Activated T-cell treated with anti-CD3 and anti-CD28 coated beads, Interleukin-2, amount 50 U/mL, for 72 hours (primary cell): ENCODE results near the gene EBNA1BP2. TPM values are rescaled to one million over a fixed set of nuclear protein-coding genes. Genes with fewer than 3 reads are reported as not detected.
"Not testable (repeated sequence)": the region's sequence is repeated elsewhere in the genome, so short reads cannot be mapped to it uniquely, and the experiment has no call there.

Source experiments
- ATAC-seq, 2 donors: fragments of 150-1000 bp; cut with Tn5 transposase; replicated peaks in 1 of 2; 2 replicates each; pipeline ENCODE4 v1.10.0; 2021; ENCODE audit warnings: moderate library complexity in 2 of 2, mild to moderate bottlenecking in 1 of 2
- DNase-seq, 2 donors: peaks; one replicate each; pipeline ENCODE4 v3.0.0; 2021 to 2022; ENCODE audit warnings: mixed read lengths in 1 of 2
- H3K27ac Mint-ChIP-seq: one replicate; pipeline ENCODE4 v1.8.0; 2022; ENCODE audit warnings: mild to moderate bottlenecking, moderate library complexity, mixed read lengths
- H3K27me3 Mint-ChIP-seq: one replicate; pipeline ENCODE4 v1.8.0; 2022; ENCODE audit warnings: low read depth, mixed read lengths
- H3K36me3 Mint-ChIP-seq, 2 donors: one replicate each; pipeline ENCODE4 v1.8.0; 2022; ENCODE audit warnings: mixed read lengths in 2 of 2, mild to moderate bottlenecking in 1 of 2; ENCODE audit not compliant: insufficient read depth in 2 of 2
- H3K4me1 Mint-ChIP-seq: one replicate; pipeline ENCODE4 v1.8.0; 2022; ENCODE audit warnings: low read depth, mixed read lengths
- H3K4me3 Mint-ChIP-seq, 2 donors: one replicate each; pipeline ENCODE4 v1.8.0; 2022; ENCODE audit warnings: mild to moderate bottlenecking in 2 of 2, mixed read lengths in 2 of 2, moderate library complexity in 2 of 2
- H3K9me3 Mint-ChIP-seq, 2 donors: one replicate each; pipeline ENCODE4 v1.8.0; 2022; ENCODE audit warnings: mixed read lengths in 2 of 2
- total RNA-seq, 2 donors: library from RNA; stranded (reverse); gene quantifications; one replicate each; pipeline ENCODE4 v1.2.3, GENCODE V29; 2022

Gene EBNA1BP2
- total RNA-seq, 2 donors from 2014 or later, result 37.0 to 46.4 TPM

- H3K27ac Mint-ChIP-seq, result no peak overlapping the region
- peaks cover 5% of the 10 kb centered on the region for H3K4me1 Mint-ChIP-seq
- DNase-seq (no peak), ATAC-seq (no peak)
- H3K9me3 Mint-ChIP-seq, result no peaks in the 10 kb centered on the region
- H3K36me3 Mint-ChIP-seq, result no peaks in the 10 kb centered on the region
- H3K4me3 Mint-ChIP-seq, result no peak overlapping the region
- H3K27me3 Mint-ChIP-seq, result peaks cover 25% of the 10 kb centered on the region
These were observed 18.6 kb downstream of the EBNA1BP2 start for GRCh38 chr1:43153443-43153842.

GRCh38 chr1:43152866-43153265, 19.2 kb downstream of the EBNA1BP2 start:
- no peaks in the 10 kb centered on the region for H3K9me3 Mint-ChIP-seq
- H3K36me3 Mint-ChIP-seq, result no peaks in the 10 kb centered on the region
- H3K27ac Mint-ChIP-seq, result no peak overlapping the region
- no peak overlapping the region for H3K4me3 Mint-ChIP-seq
- DNase-seq (no peak), ATAC-seq (no peak)
- peaks cover 27% of the 10 kb centered on the region for H3K27me3 Mint-ChIP-seq
- H3K4me1 Mint-ChIP-seq, result peaks cover 7% of the 10 kb centered on the region

- H3K36me3 Mint-ChIP-seq, result no peaks in the 10 kb centered on the region
- no peak overlapping the region for H3K27ac Mint-ChIP-seq
- H3K9me3 Mint-ChIP-seq, result no peaks in the 10 kb centered on the region
- H3K4me3 Mint-ChIP-seq, result no peak overlapping the region
- H3K4me1 Mint-ChIP-seq, result peaks cover 7% of the 10 kb centered on the region
- H3K27me3 Mint-ChIP-seq, result peaks cover 54% of the 10 kb centered on the region
- DNase-seq (no peak), ATAC-seq (no peak)
These were observed 22.2 kb downstream of the EBNA1BP2 start for GRCh38 chr1:43149889-43150288.

DNA sequence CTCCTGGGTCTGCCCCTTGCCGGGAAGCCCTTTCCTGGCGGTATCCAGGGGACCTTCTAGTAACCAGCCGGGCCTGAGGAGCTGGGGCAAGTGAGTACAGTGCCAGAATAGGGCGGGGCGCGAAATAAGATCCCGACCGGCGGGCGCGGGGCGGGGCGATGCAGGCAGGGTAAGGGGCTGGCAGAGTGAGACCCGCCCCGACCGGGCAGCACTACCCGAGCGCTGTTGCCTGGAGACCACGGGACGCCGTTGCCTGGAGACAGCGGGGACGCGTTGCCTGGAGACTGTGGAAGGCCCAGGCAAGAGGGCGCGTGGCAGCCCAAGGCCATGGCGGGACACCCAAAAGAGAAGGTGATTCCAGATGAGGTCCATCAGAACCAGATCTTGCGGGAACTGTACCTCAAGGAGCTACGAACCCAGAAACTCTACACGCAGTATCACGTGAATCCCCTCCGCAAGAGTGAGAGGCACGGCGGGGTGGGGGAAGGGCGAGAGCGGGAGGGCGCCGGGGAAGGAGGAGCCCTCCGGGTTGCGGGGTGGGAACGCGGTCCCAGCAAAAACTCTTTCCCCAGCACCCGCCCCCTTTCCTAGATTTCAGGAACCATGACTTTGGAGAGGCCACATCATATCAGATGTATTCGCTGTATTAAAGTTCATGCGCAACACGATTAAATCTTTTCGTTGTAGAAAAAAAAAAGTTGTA, 24.3 kb downstream of the EBNA1BP2 start:
- H3K27me3 Mint-ChIP-seq, result peaks cover 73% of the 10 kb centered on the region
- H3K9me3 Mint-ChIP-seq, result no peaks in the 10 kb centered on the region
- peak overlapping the region; percentile 32 to 71 for H3K4me3 Mint-ChIP-seq
- H3K36me3 Mint-ChIP-seq, result no peaks in the 10 kb centered on the region
- DNase-seq, result peak; percentile 47 to 64
- no peak overlapping the region for H3K27ac Mint-ChIP-seq
- ATAC-seq, result peak; percentile 83 to 90
- H3K4me1 Mint-ChIP-seq, result peaks cover 7% of the 10 kb centered on the region

DNA sequence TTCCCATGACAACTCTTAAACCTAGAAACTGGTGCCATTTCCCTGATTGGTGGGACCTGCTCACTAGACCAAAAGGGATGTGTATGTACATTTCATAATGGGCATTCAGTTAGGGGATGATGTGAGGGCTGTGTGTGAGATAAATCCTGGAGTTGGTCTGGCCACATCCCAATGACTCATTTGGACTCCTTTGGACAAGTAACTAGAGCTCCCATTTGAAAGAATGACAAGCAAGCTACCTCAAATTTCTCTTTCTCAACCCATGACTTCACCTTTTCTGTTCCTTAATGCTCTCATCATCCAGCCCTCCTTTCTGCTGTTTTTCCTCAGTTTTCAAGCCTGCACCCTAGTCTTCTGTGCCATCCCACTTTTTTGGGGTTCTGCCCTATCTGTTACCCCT, 27.9 kb downstream of the EBNA1BP2 start:
- peaks cover 2 to 4% of the 10 kb centered on the region in 2 donors for H3K9me3 Mint-ChIP-seq
- H3K4me3 Mint-ChIP-seq, result no peak overlapping the region
- peaks cover 65% of the 10 kb centered on the region for H3K27me3 Mint-ChIP-seq
- H3K36me3 Mint-ChIP-seq, result peaks cover 0 to 4% of the 10 kb centered on the region in 2 donors
- peaks cover 7% of the 10 kb centered on the region for H3K4me1 Mint-ChIP-seq
- no peak for DNase-seq
- no peak for ATAC-seq
- H3K27ac Mint-ChIP-seq, result no peak overlapping the region

- no peak overlapping the region for H3K27ac Mint-ChIP-seq
- peaks cover 0 to 4% of the 10 kb centered on the region in 2 donors for H3K36me3 Mint-ChIP-seq
- ATAC-seq (peak in 1 of 2 donors; percentile 13), DNase-seq (peak; percentile 8 to 29)
- H3K27me3 Mint-ChIP-seq, result peaks cover 57% of the 10 kb centered on the region
- peaks cover 2% of the 10 kb centered on the region for H3K4me1 Mint-ChIP-seq
- H3K9me3 Mint-ChIP-seq, result peaks cover 2 to 4% of the 10 kb centered on the region in 2 donors
- no peak overlapping the region for H3K4me3 Mint-ChIP-seq
These were observed 28.6 kb downstream of the EBNA1BP2 start for GRCh38 chr1:43143441-43143888.

GRCh38 chr1:43140583-43140982, 31.5 kb downstream of the EBNA1BP2 start:
- H3K27me3 Mint-ChIP-seq, result peaks cover 34% of the 10 kb centered on the region

DNA sequence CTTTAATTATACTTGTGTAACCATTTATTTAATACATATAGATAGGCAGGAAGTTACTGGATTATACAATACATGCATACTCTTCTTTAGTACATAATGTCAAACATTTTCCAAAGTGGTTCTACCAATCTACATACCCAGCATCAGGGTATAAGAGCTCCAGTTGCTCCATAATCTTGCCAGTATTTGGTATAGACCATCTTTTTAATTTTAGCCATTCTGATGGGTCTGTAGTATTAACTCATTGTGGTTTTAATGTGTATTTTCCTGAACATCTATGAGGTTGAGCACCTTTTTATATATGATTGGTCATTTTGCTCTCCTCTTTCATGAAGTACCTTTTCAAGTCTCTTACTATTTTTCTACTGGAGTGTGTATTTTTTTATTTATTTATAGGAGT, 32.1 kb downstream of the EBNA1BP2 start:
- Mint-ChIP-seq H3K4me1 (no peaks in the 10 kb centered on the region), H3K9me3 (peaks cover 2 to 5% of the 10 kb centered on the region in 2 donors), H3K4me3 (no peak overlapping the region), H3K27ac (no peak overlapping the region), H3K36me3 (peaks cover 0 to 4% of the 10 kb centered on the region in 2 donors), H3K27me3 (peaks cover 28% of the 10 kb centered on the region)
- ATAC-seq, result no peak
- DNase-seq, result no peak

More at GRCh38 chr1:43140583-43140982, 31.5 kb downstream of the EBNA1BP2 start:
- H3K27ac Mint-ChIP-seq, result no peak overlapping the region
- ATAC-seq, result no peak
- H3K36me3 Mint-ChIP-seq, result peaks cover 0 to 4% of the 10 kb centered on the region in 2 donors
- no peaks in the 10 kb centered on the region for H3K4me1 Mint-ChIP-seq
- H3K4me3 Mint-ChIP-seq, result no peak overlapping the region
- DNase-seq, result no peak
- H3K9me3 Mint-ChIP-seq, result peaks cover 2 to 5% of the 10 kb centered on the region in 2 donors

GRCh38 chr1:43139295-43139694, 32.8 kb downstream of the EBNA1BP2 start:
- not testable (repeated sequence) for H3K9me3 Mint-ChIP-seq, H3K4me3 Mint-ChIP-seq, H3K27ac Mint-ChIP-seq, H3K36me3 Mint-ChIP-seq, ATAC-seq, DNase-seq, H3K4me1 Mint-ChIP-seq
- H3K27me3 Mint-ChIP-seq, result peaks cover 21% of the 10 kb centered on the region

DNA sequence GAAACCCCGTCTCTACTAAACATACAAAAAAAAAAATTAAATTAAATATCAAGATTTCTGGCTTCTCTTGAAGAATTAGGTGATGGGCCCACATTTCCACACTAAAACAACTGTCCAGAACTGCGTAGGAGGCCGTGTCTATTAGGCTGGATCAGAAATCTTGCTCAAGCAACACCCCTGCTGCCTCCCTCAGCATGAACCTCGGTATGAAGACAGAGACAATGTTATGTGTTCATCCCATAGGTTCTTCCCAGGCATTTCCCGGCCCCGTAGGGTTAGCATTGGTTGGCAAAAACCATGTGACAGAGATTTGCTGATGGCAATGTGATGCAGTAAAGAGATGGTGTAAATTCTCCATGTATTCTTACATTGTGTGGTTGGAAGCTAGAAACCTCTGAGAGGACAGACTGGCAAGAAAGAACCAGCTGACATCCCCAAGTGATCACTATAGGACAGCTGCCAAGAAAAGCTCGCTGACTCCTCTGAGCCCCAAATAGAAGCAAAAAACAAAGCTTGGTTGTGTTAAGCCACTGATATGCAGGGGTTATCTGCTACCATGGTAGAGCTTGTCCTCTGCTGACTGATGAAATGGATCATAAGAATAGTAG, 34.5 kb downstream of the EBNA1BP2 start:
- Mint-ChIP-seq H3K27me3 (peaks cover 8% of the 10 kb centered on the region), H3K36me3 (peaks cover 0 to 4% of the 10 kb centered on the region in 2 donors), H3K9me3 (peaks cover 2 to 5% of the 10 kb centered on the region in 2 donors), H3K27ac (no peak overlapping the region), H3K4me3 (no peak overlapping the region), H3K4me1 (no peaks in the 10 kb centered on the region)
- no peak for DNase-seq
- ATAC-seq, result no peak

GRCh38 chr1:43135857-43136781, 36.0 kb downstream of the EBNA1BP2 start:
- ATAC-seq (no peak), DNase-seq (no peak)
- Mint-ChIP-seq H3K27ac (no peak overlapping the region), H3K27me3 (peaks cover 20% of the 10 kb centered on the region), H3K4me1 (no peaks in the 10 kb centered on the region), H3K4me3 (no peak overlapping the region), H3K36me3 (peaks cover 0 to 4% of the 10 kb centered on the region in 2 donors), H3K9me3 (peaks cover 2 to 5% of the 10 kb centered on the region in 2 donors)

GRCh38 chr1:43134640-43135039, 37.5 kb downstream of the EBNA1BP2 start:
- Mint-ChIP-seq H3K27me3 (peaks cover 26% of the 10 kb centered on the region), H3K4me3 (no peak overlapping the region), H3K27ac (no peak overlapping the region), H3K9me3 (peaks cover 2 to 4% of the 10 kb centered on the region in 2 donors), H3K36me3 (peaks cover 0 to 3% of the 10 kb centered on the region in 2 donors), H3K4me1 (no peaks in the 10 kb centered on the region)
- ATAC-seq, result no peak
- no peak for DNase-seq

DNA sequence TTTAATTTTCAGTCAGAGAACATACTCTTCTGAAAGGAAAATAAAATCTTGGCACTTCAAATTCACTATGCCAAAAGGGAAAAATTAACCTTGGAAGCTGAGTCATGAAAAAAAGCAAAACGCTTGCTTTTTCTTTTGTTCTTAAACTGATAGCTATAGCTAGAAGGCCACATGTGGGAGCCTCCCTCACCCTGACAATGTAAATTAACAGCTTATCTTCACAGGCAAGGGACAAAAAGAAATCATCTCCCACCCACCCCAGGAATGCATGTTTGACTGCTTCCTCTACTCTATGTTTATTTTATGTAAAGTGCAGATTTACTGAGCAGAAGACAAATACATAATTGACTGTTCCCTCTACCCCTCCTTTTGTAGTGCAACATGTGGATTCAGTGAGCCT, 38.0 kb downstream of the EBNA1BP2 start:
- Mint-ChIP-seq H3K9me3 (peaks cover 0 to 1% of the 10 kb centered on the region in 2 donors), H3K27me3 (peaks cover 27% of the 10 kb centered on the region), H3K27ac (no peak overlapping the region), H3K4me3 (no peak overlapping the region), H3K4me1 (no peaks in the 10 kb centered on the region), H3K36me3 (no peaks in the 10 kb centered on the region)
- no peak for DNase-seq
- ATAC-seq, result no peak
